GM12873 (cell line): ENCODE data around the gene INSYN2B.

Source experiments
- TF ChIP-seq, protein P1 (sequence below): IDR thresholded peaks from 2 replicates; pipeline ENCODE4 v1.5.1; 2012; ENCODE audit warnings: low read depth, mild to moderate bottlenecking, moderate library complexity, low read length, control low read depth; ENCODE audit not compliant: insufficient read depth; ENCODE audit errors: missing control alignments

INSYN2B gene

DNA sequence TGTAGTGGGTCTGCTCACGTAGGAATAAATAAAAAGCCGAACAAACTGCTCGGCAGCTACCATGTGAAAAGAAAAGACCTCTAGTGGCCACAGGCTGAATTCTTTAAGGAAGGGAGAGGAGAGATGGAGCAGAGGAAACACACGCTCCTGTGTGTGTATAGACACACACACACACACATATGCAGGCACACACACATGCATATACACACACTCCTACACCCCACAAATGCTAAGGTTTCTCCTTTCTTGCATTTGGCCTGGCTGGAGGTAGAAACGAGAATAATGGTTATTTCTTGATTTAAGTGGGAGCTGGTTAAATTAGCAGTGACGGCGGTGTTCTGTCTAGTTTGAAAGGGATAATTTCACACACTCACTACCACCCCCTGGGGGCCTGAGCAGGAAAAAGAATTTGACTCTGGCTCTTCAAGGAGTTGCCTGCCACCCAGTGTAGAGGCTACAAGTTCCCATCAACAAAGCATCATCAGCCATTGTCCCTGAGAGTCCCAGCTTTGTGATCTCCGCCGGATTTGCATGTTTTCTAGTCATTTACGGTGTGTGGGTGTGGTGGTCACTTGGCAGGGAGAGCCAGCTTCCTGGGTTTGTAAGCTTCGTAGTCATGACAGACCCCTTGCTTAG is at the start of gene INSYN2B:
Gene INSYN2B (minus strand): TSS at position 78 of the 636 bp plus-strand sequence. CDS start 96,597 bp downstream, outside the sequence.
- TF ChIP-seq, protein P1, sequence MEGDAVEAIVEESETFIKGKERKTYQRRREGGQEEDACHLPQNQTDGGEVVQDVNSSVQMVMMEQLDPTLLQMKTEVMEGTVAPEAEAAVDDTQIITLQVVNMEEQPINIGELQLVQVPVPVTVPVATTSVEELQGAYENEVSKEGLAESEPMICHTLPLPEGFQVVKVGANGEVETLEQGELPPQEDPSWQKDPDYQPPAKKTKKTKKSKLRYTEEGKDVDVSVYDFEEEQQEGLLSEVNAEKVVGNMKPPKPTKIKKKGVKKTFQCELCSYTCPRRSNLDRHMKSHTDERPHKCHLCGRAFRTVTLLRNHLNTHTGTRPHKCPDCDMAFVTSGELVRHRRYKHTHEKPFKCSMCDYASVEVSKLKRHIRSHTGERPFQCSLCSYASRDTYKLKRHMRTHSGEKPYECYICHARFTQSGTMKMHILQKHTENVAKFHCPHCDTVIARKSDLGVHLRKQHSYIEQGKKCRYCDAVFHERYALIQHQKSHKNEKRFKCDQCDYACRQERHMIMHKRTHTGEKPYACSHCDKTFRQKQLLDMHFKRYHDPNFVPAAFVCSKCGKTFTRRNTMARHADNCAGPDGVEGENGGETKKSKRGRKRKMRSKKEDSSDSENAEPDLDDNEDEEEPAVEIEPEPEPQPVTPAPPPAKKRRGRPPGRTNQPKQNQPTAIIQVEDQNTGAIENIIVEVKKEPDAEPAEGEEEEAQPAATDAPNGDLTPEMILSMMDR: peak; percentile 65

DNA sequence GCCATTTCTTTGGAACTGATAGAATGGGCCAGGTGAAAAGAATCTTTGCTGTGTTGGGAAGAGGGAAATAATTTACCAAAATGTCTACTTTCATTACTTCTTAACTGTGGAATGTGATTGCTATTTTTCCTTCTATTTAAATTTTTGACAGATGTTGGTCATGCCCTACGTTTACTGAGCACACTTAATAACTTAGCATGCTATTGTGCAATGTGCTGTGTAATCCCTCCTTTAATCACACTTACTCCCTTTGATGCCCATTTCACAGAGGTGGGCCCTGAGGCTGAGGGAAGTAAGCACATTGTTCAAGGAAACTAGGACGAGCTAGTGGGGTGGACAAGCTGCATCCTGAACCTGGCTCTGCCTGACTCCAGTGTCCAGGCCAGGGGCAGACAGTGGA is 47.8 kb upstream of the INSYN2B start:
- TF ChIP-seq, protein P1: no peak

DNA sequence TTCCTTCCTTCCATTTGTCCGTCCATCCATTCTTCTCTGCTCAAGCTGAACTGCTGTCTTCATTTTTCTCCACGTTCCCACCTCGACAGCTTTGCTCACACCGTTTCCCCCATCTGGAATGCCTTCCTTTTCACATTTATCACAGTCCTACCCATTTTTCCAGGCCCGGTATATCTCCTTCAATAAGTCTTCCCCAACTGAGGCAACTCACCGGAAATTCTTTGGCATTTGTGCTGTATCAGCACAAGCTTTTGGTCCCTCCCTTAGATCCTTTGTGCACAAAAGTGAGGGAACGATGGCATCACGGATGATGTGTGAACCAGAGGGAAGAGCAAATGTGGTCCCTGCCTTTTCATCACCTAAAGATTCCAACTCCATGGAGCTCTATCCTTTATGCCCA is 45.6 kb upstream of the INSYN2B start:
- TF ChIP-seq, protein P1: no peak

DNA sequence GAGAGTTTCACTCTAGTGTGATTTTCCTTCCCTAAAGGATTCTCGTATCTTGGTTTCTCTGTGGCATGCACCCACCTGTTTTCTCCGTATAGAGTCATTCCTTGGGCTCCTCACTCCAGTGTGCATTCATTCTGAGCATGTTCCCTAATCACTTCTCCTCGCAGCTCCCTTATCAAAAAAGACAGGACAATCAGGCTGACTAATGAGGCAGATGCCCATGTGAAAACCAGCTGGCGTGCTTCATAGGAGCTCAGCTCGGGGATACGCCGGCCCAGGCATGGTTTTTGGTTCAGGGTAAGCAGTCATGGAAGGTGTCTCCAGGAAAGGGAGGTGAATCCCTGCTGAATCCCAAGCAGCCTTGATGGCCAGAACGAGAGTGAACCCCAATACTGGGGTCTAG is 41.2 kb upstream of the INSYN2B start:
- TF ChIP-seq, protein P1: no peak

DNA sequence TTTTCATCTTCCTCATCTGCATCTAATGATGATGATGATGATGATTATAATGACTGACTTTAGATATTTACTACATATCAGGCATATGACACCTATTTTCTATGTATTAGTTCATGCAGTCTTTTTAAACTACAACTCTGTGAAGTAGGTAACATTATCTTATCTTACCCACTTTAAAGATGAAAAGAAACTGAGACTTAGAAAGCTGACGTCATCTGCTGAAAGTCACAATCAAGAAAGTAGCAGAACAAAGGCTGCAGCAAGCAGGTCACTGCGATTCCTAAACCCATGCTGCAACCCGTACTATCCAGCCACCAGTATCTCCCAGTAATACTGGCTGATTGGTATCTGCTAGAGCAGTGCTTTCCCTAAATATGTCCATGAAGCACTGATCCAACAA is 40.1 kb upstream of the INSYN2B start:
- TF ChIP-seq, protein P1: no peak

DNA sequence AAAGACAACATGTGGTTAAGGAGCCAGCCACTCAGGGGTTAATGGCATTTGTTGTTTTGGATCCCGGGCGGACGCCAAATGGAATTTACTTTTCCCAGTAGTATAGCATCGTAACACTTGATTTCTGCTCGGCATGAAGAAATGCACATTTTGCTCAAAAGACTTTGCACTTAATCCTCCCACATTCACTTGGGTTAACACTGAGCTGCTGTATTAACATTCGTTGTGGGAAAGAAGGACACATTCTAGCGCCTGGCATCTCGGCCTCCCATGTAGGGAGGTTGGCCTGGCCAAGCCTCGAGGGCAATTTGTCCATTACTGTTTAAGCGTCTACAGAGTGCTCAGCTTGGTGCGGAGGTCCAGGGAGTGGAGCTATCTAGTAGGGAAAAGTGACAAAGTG is 32.3 kb upstream of the INSYN2B start:
- TF ChIP-seq, protein P1: no peak

DNA sequence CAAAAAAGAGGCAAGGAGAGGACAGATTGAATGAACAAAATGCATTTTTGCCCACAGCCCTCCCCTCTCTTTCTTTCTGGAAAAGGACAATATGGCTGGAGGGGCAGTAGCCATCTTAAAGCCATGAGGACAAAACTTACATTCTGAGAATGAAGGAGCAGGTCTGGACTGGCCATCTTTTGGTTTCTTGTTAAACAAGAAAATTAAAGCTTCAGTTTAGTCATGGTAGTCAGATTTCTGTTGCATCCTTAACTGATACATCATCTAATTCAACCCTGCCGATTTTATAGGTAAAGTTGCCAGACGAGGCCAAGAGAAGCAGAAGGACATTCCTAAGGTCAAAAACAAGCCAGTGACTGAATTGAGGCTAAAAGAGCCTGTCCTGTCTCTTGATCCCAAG is 31.5 kb upstream of the INSYN2B start:
- TF ChIP-seq, protein P1: no peak
